H1 (cell line): ENCODE data around the gene ZNF385D. TPM values are rescaled to one million over a fixed set of nuclear protein-coding genes. Genes with fewer than 3 reads are reported as not detected.

Source experiments
- CTCF ChIA-PET: fragments of 300-600 bp; sonication (Branson Sonifier 250); formaldehyde crosslinking; loops from one replicate; lab custom pipeline; 2021; ENCODE audit not compliant: partially characterized antibody; lab: Charles Lee
- POLR2A ChIA-PET: fragments of 300-600 bp; sonication (Branson Sonifier 250); formaldehyde crosslinking; loops from one replicate; lab custom pipeline; 2021; ENCODE audit warnings: inconsistent platforms; ENCODE audit not compliant: partially characterized antibody; lab: Charles Lee
- DNase-seq, 2 experiments: peaks; one replicate each; pipeline versions ENCODE4 v3.0.0 to v3.0.0-alpha.2; 2010 to 2022; ENCODE audit warnings: low spot score in 2 of 2, low read depth in 1 of 2, mixed read lengths in 1 of 2
- FAIRE-seq: peaks from 2 replicates; lab custom pipeline; 2011; peaks lifted over from hg19 to GRCh38; lab: Jason Lieb, UNC
- H2AFZ ChIP-seq: 2 replicates; pipeline ENCODE4 v1.8.1; 2012; ENCODE audit warnings: low read length, inconsistent platforms
- H2AK5ac ChIP-seq: 2 replicates; pipeline ENCODE4 v1.6.1; 2013; ENCODE audit warnings: low read depth, low read length
- H2BK120ac ChIP-seq: replicated peaks from 2 replicates; pipeline ENCODE3; 2013; ENCODE audit warnings: low read depth, low read length, inconsistent platforms
- H2BK12ac ChIP-seq: 2 replicates; pipeline ENCODE4 v1.6.1; 2013; ENCODE audit warnings: low read depth, low read length
- H2BK15ac ChIP-seq: 2 replicates; pipeline ENCODE4 v1.6.1; 2013; ENCODE audit warnings: low read length
- H2BK20ac ChIP-seq: 2 replicates; pipeline ENCODE4 v1.6.1; 2013; ENCODE audit warnings: low read length
- H2BK5ac ChIP-seq: 2 replicates; pipeline ENCODE4 v1.6.1; 2013; ENCODE audit warnings: low read depth, low read length
- H3K14ac ChIP-seq: 2 replicates; pipeline ENCODE4 v1.6.1; 2013; ENCODE audit warnings: inconsistent platforms; ENCODE audit not compliant: insufficient read length
- H3K18ac ChIP-seq: 2 replicates; pipeline ENCODE4 v1.6.1; 2013; ENCODE audit warnings: low read length; ENCODE audit errors: extremely low read depth
- H3K23ac ChIP-seq: 2 replicates; pipeline ENCODE4 v1.6.1; 2013; ENCODE audit warnings: inconsistent platforms; ENCODE audit not compliant: insufficient read length
- H3K23me2 ChIP-seq: 2 replicates; pipeline ENCODE4 v1.6.1; 2013; ENCODE audit warnings: low read depth, low read length
- H3K27ac ChIP-seq: 2 replicates; pipeline ENCODE4 v1.6.1; 2011; ENCODE audit warnings: low read depth, low read length, inconsistent platforms
- H3K27me3 ChIP-seq, 4 experiments: replicated peaks in 1 of 4; 1 replicate in 1 of 4; 2 replicates in 3 of 4; pipeline versions ENCODE4 v1.6.1 to v1.8.1; 2011 to 2013; ENCODE audit warnings: low read length in 3 of 4, mild to moderate bottlenecking in 3 of 4, inconsistent platforms in 2 of 4, mixed read lengths in 2 of 4, moderate library complexity in 1 of 4; ENCODE audit not compliant: control insufficient read depth in 3 of 4, insufficient read depth in 3 of 4; ENCODE audit errors: extremely low read depth in 1 of 4
- H3K36me3 ChIP-seq, 4 experiments: 2 replicates each; pipeline versions ENCODE4 v1.6.1 to v1.8.1; 2011 to 2013; ENCODE audit warnings: mild to moderate bottlenecking in 4 of 4, low read length in 3 of 4, moderate library complexity in 2 of 4, control low read depth in 1 of 4, inconsistent platforms in 1 of 4; ENCODE audit not compliant: insufficient read depth in 4 of 4, control insufficient read depth in 2 of 4
- H3K4ac ChIP-seq: replicated peaks from 2 replicates; pipeline ENCODE3; 2013; ENCODE audit warnings: low read length, low read depth, mixed read lengths, inconsistent platforms; ENCODE audit not compliant: insufficient read length
- H3K4me1 ChIP-seq, 4 experiments: replicated peaks in 1 of 4; 1 replicate in 1 of 4; 2 replicates in 3 of 4; pipeline versions ENCODE4 v1.6.1 to v1.8.1; 2011 to 2013; ENCODE audit warnings: low read length in 3 of 4, inconsistent platforms in 2 of 4, mixed read lengths in 1 of 4; ENCODE audit not compliant: insufficient read depth in 4 of 4, control insufficient read depth in 3 of 4
- H3K4me2 ChIP-seq, 2 experiments: 2 replicates each; pipeline versions ENCODE4 v1.6.1 to v1.8.1; 2011 to 2013; ENCODE audit warnings: low read depth in 2 of 2, low read length in 2 of 2, control low read depth in 1 of 2, inconsistent platforms in 1 of 2, mild to moderate bottlenecking in 1 of 2; ENCODE audit not compliant: insufficient read depth in 1 of 2
- H3K4me3 ChIP-seq, 4 experiments: fragments of 200-600, 300-600 bp in 1 of 4; sonication (generic), shearing (Covaris generic), sonication (Bioruptor Twin) in 1 of 4; 2 replicates each; pipeline versions ENCODE4 v1.5.1 to v1.8.1; 2011 to 2016; ENCODE audit warnings: low read length in 4 of 4, low read depth in 3 of 4, control low read depth in 2 of 4, inconsistent platforms in 2 of 4, mild to moderate bottlenecking in 2 of 4, mixed read lengths in 1 of 4, moderate library complexity in 1 of 4; ENCODE audit not compliant: insufficient read depth in 2 of 4; ENCODE audit errors: extremely low read depth in 1 of 4
- H3K56ac ChIP-seq: replicated peaks from 2 replicates; pipeline ENCODE3; 2013; ENCODE audit warnings: low read depth, mild to moderate bottlenecking, mixed read lengths, low read length, inconsistent platforms; ENCODE audit not compliant: insufficient read length
- H3K79me1 ChIP-seq: 2 replicates; pipeline ENCODE4 v1.6.1; 2013; ENCODE audit warnings: low read depth, low read length, control low read depth
- H3K79me2 ChIP-seq, 2 experiments: 2 replicates each; pipeline versions ENCODE4 v1.6.1 to v1.8.1; 2012 to 2013; ENCODE audit warnings: low read length in 2 of 2, mild to moderate bottlenecking in 2 of 2, inconsistent platforms in 1 of 2; ENCODE audit not compliant: insufficient read depth in 2 of 2, control insufficient read depth in 1 of 2
- H3K9ac ChIP-seq, 4 experiments: replicated peaks in 1 of 4; 1 replicate in 1 of 4; 2 replicates in 3 of 4; pipeline versions ENCODE4 v1.6.1 to v1.8.1; 2011 to 2013; ENCODE audit warnings: low read depth in 3 of 4, low read length in 3 of 4, control low read depth in 2 of 4, mild to moderate bottlenecking in 2 of 4, moderate library complexity in 2 of 4, inconsistent platforms in 1 of 4; ENCODE audit errors: extremely low read depth in 1 of 4
- H3K9me3 ChIP-seq, 2 experiments: 2 replicates each; pipeline versions ENCODE4 v1.6.1 to v1.8.1; 2012 to 2013; ENCODE audit warnings: mild to moderate bottlenecking in 2 of 2, moderate library complexity in 2 of 2, control low read depth in 1 of 2, inconsistent platforms in 1 of 2, low read depth in 1 of 2, low read length in 1 of 2, mixed read lengths in 1 of 2; ENCODE audit not compliant: insufficient read depth in 2 of 2
- H4K20me1 ChIP-seq, 2 experiments: replicated peaks in 1 of 2; 2 replicates each; pipeline versions ENCODE3 to v1.8.1; 2011 to 2013; ENCODE audit warnings: inconsistent platforms in 2 of 2, low read length in 2 of 2, mild to moderate bottlenecking in 1 of 2; ENCODE audit not compliant: insufficient read depth in 2 of 2, control insufficient read depth in 1 of 2
- H4K5ac ChIP-seq: 2 replicates; pipeline ENCODE4 v1.6.1; 2013; ENCODE audit warnings: low read length, low read depth, mixed read lengths, inconsistent platforms; ENCODE audit not compliant: insufficient read length
- H4K8ac ChIP-seq: 2 replicates; pipeline ENCODE4 v1.8.0; 2013; ENCODE audit warnings: mild to moderate bottlenecking, moderate library complexity, low read length, inconsistent platforms; ENCODE audit not compliant: insufficient read depth; ENCODE audit errors: extremely low read depth
- H4K91ac ChIP-seq: replicated peaks from 2 replicates; pipeline ENCODE3; 2013; ENCODE audit warnings: low read length, mixed read lengths, inconsistent platforms; ENCODE audit not compliant: insufficient read length
- GTF2F1 ChIP-seq: IDR thresholded peaks from 2 replicates; pipeline ENCODE4 v1.6.1; 2012; ENCODE audit warnings: low read depth, low read length, improper control_type of control experiment, borderline replicate concordance
- HDAC6 ChIP-seq: IDR thresholded peaks from one replicate; pipeline ENCODE4 v1.7.1; 2012; ENCODE audit warnings: low read depth, mild to moderate bottlenecking, inconsistent platforms, low read length, moderate library complexity
- JUN ChIP-seq: IDR thresholded peaks from 2 replicates; pipeline ENCODE4 v1.6.1; 2011; ENCODE audit warnings: low read depth, mild to moderate bottlenecking, improper control_type of control experiment, low read length
- RBBP5 ChIP-seq: IDR thresholded peaks from 2 replicates; pipeline ENCODE4 v1.7.1; 2012; ENCODE audit warnings: low read depth, mild to moderate bottlenecking, inconsistent platforms, low read length, moderate library complexity, borderline replicate concordance
- RNF2 ChIP-seq: fragments of 200-900, 300-1000 bp; sonication (generic); IDR thresholded peaks from 2 replicates; pipeline ENCODE4 v1.7.1; 2016; ENCODE audit warnings: borderline replicate concordance, low read depth, mild to moderate bottlenecking, antibody characterized with exemption, low read length; ENCODE audit not compliant: poor library complexity, severe bottlenecking; ENCODE audit errors: missing control alignments
- SAP30 ChIP-seq: fragments of 300-600 bp; sonication (generic); IDR thresholded peaks from 2 replicates; pipeline ENCODE4 v1.7.1; 2012; ENCODE audit warnings: low read length, moderate library complexity, mild to moderate bottlenecking, inconsistent platforms; ENCODE audit not compliant: insufficient read depth, insufficient replicate concordance
- SUZ12 ChIP-seq: fragments of 200-600 bp; sonication (generic); IDR thresholded peaks from 2 replicates; pipeline ENCODE4 v1.6.1; 2012; ENCODE audit warnings: mild to moderate bottlenecking, inconsistent platforms, low read length, moderate library complexity, mixed read lengths
- ZNF274 ChIP-seq: IDR thresholded peaks from 2 replicates; pipeline ENCODE4 v1.7.0; 2012; ENCODE audit warnings: low read length, borderline replicate concordance; ENCODE audit errors: extremely low read depth
- WGBS, 2 experiments: shearing (Covaris generic) in 1 of 2; methylation state at CpG; one replicate each; pipeline versions ENCODE4 v1.1.6 to v1.1.7; 2013 to 2015; ENCODE audit warnings: low lambda C conversion rate in 2 of 2, mixed read lengths in 2 of 2, inconsistent platforms in 1 of 2, low coverage in 1 of 2, missing lambda C conversion rate in 1 of 2; ENCODE audit not compliant: insufficient replicate concordance in 2 of 2, insufficient coverage in 1 of 2, insufficient read length in 1 of 2; ENCODE audit errors: extremely low coverage in 1 of 2, missing lambda C conversion rate in 1 of 2; 5-methylcytosine and 5-hydroxymethylcytosine counted together
- polyA plus RNA-seq, 7 experiments: library from polyadenylated mRNA; depleted of rRNA in 3 of 7; stranded (reverse) in 5 of 7; unstranded in 2 of 7; fragments of >200 nt in 5 of 7; fragments of 200-250 nt in 2 of 7; gene quantifications; 1 replicate in 5 of 7; 2 replicates in 1 of 7; 4 replicates in 1 of 7; pipeline versions ENCODE4 v1.2.1 to v1.2.3, GENCODE V29; 2011 to 2013; ENCODE audit warnings: missing spikeins in 2 of 7, mixed read lengths in 2 of 7
- total RNA-seq: library from RNA; stranded (reverse); fragmentation: NEBNext Ultra II Directional; extraction: Animal tissue kit (Norgen Biotek cat#: 25700); gene quantifications from 2 replicates; pipeline ENCODE4 v1.2.1, GENCODE V29; 2021
- TF ChIP-seq, protein P1 (sequence below): IDR thresholded peaks from 2 replicates; pipeline ENCODE4 v1.6.1; 2011; ENCODE audit warnings: low read depth, mild to moderate bottlenecking, low read length; ENCODE audit not compliant: insufficient read depth

The ZNF385D gene
- total and polyA plus RNA-seq, 2 of the 8 experiments (the other 6 are each of a cell fraction or from before 2014, with no cell fraction given): 5.9 to 10.8 TPM

GRCh38 chr3:21786438-21786797 lies 35.4 kb upstream of the ZNF385D start:
- Histone ChIP-seq H3K4ac (no peak overlapping the region), H2AFZ (no peak overlapping the region)

More at GRCh38 chr3:21786438-21786797, 35.4 kb upstream of the ZNF385D start:
- H3K4me1 ChIP-seq: no peaks in the 10 kb centered on the region
- no peaks in the 10 kb centered on the region for H3K9me3 ChIP-seq
- H2BK5ac ChIP-seq: no peak overlapping the region
- H3K56ac ChIP-seq: no peak overlapping the region
- H3K36me3 ChIP-seq: no peaks in the 10 kb centered on the region
- H2BK120ac ChIP-seq: no peak overlapping the region
- no peaks in the 10 kb centered on the region for H3K27me3 ChIP-seq
- H4K5ac ChIP-seq: no peak overlapping the region
- no peak overlapping the region for H2BK20ac ChIP-seq
- H3K9ac ChIP-seq: no peak overlapping the region
- H3K23me2 ChIP-seq: no peaks in the 10 kb centered on the region
- TF ChIP-seq GTF2F1 (no peak), ZNF274 (no peak), RBBP5 (no peak), RNF2 (no peak), SAP30 (no peak), HDAC6 (no peak), SUZ12 (no peak), JUN (no peak)
- TF ChIP-seq, protein P1, sequence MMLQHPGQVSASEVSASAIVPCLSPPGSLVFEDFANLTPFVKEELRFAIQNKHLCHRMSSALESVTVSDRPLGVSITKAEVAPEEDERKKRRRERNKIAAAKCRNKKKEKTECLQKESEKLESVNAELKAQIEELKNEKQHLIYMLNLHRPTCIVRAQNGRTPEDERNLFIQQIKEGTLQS: no peak
- no peak overlapping the region for H4K8ac ChIP-seq
- H3K23ac ChIP-seq: no peak overlapping the region
- 95% methylated on average over 2 of the region's 2 CpGs; no CpG with 5 or more reads in 1 of the 2 experiments for WGBS, 2 experiments
- no peak overlapping the region for H3K18ac ChIP-seq
- no peaks in the 10 kb centered on the region for H4K20me1 ChIP-seq
- ChIA-PET POLR2A (no interaction called here), CTCF (interaction anchor here (0.6 to 1.0 kb wide), 3 partner anchors 15 to 955 kb away, joined by 3 read pairs; no protein-coding TSS in a partner anchor)
- FAIRE-seq (no peak), DNase-seq (no peak)
- H3K4me3 ChIP-seq: no peak overlapping the region
- no peaks in the 10 kb centered on the region for H3K79me1 ChIP-seq
- no peak overlapping the region for H2BK12ac ChIP-seq
- no peak overlapping the region for H3K27ac ChIP-seq
- H2AK5ac ChIP-seq: no peak overlapping the region
- H3K79me2 ChIP-seq: no peaks in the 10 kb centered on the region
- H4K91ac ChIP-seq: no peak overlapping the region
- no peak overlapping the region for H3K4me2 ChIP-seq
- H2BK15ac ChIP-seq: no peak overlapping the region
- no peak overlapping the region for H3K14ac ChIP-seq
